SK-N-SH (cell line): ENCODE results near the gene OR56A1. TPM values are rescaled to one million over a fixed set of nuclear protein-coding genes. Genes with fewer than 3 reads are reported as not detected.

Source experiments
- CTCF ChIA-PET: fragments of 300-600, 350-600 bp; formaldehyde crosslinking; extraction: SDS; loops from one replicate; lab custom pipeline; 2021; lab: Yijun Ruan, JAX
- POLR2A ChIA-PET: fragments of 350-600 bp; sonication (Branson Sonifier 250); formaldehyde crosslinking; extraction: SDS; loops from one replicate; lab custom pipeline; 2020; ENCODE audit warnings: antibody characterized with exemption, inconsistent platforms; lab: Yijun Ruan, JAX
- DNase-seq: peaks from one replicate; pipeline ENCODE4 v3.0.0; 2012
- H2AFZ ChIP-seq: fragments of 200-600 bp; sonication (generic); 2 replicates; pipeline ENCODE4 v1.8.1; 2016; ENCODE audit warnings: antibody characterized with exemption, mild to moderate bottlenecking, low read depth
- H3F3A ChIP-seq: fragments of 200-600 bp; sonication (generic); replicated peaks from 2 replicates; pipeline ENCODE3; 2016; ENCODE audit warnings: antibody characterized with exemption, mild to moderate bottlenecking; ENCODE audit not compliant: insufficient read depth
- H3K27ac ChIP-seq, 2 experiments: fragments of 200-500 bp in 1 of 2; fragments of 200-600 bp in 1 of 2; sonication (Bioruptor generic) in 1 of 2; sonication (generic), shearing (Covaris generic) in 1 of 2; 2 replicates each; pipeline versions ENCODE4 v1.5.1 to v1.6.1; 2014 to 2016; ENCODE audit warnings: low read depth in 2 of 2, inconsistent platforms in 1 of 2, low read length in 1 of 2, mild to moderate bottlenecking in 1 of 2, mixed read lengths in 1 of 2
- H3K27me3 ChIP-seq: fragments of 200-600 bp; sonication (generic), shearing (Covaris generic); 2 replicates; pipeline ENCODE4 v1.6.1; 2016; ENCODE audit warnings: mixed run types; ENCODE audit not compliant: insufficient read depth
- H3K36me3 ChIP-seq, 2 experiments: fragments of 200-500 bp in 1 of 2; fragments of 200-600 bp in 1 of 2; sonication (Bioruptor generic) in 1 of 2; sonication (generic) in 1 of 2; replicated peaks in 1 of 2; 2 replicates each; pipeline versions ENCODE3 to v1.5.1; 2014 to 2016; ENCODE audit warnings: low read length in 1 of 2, mild to moderate bottlenecking in 1 of 2; ENCODE audit not compliant: insufficient read depth in 2 of 2, control insufficient read depth in 1 of 2
- H3K4me1 ChIP-seq, 2 experiments: fragments of 200-500 bp in 1 of 2; fragments of 200-600 bp in 1 of 2; sonication (Bioruptor generic) in 1 of 2; sonication (generic), shearing (Covaris generic) in 1 of 2; 2 replicates each; pipeline versions ENCODE4 v1.5.1 to v1.6.1; 2014 to 2016; ENCODE audit warnings: low read depth in 1 of 2, low read length in 1 of 2, mixed run types in 1 of 2; ENCODE audit not compliant: insufficient read depth in 2 of 2, control insufficient read depth in 1 of 2
- H3K4me2 ChIP-seq: fragments of 200-600 bp; sonication (generic), shearing (Covaris generic); 2 replicates; pipeline ENCODE4 v1.6.1; 2017; ENCODE audit warnings: mixed run types
- H3K4me3 ChIP-seq, 2 experiments: fragments of 200-500 bp in 1 of 2; fragments of 200-600 bp in 1 of 2; sonication (Bioruptor generic) in 1 of 2; sonication (generic), shearing (Covaris generic) in 1 of 2; 2 replicates each; pipeline versions ENCODE4 v1.5.1 to v1.8.1; 2014 to 2016; ENCODE audit warnings: low read depth in 2 of 2, inconsistent platforms in 1 of 2, low read length in 1 of 2, mild to moderate bottlenecking in 1 of 2, mixed read lengths in 1 of 2, moderate library complexity in 1 of 2
- H3K79me2 ChIP-seq: fragments of 200-600 bp; sonication (generic); 2 replicates; pipeline ENCODE4 v1.8.1; 2017; ENCODE audit warnings: mild to moderate bottlenecking; ENCODE audit not compliant: insufficient read depth
- H3K9ac ChIP-seq: fragments of 200-600 bp; sonication (generic); 2 replicates; pipeline ENCODE4 v1.6.1; 2017; ENCODE audit warnings: mixed run types
- H3K9me2 ChIP-seq: fragments of 200-600 bp; sonication (generic); 2 replicates; pipeline ENCODE4 v1.6.1; 2017; ENCODE audit warnings: mixed run types
- H3K9me3 ChIP-seq: fragments of 200-600 bp; sonication (generic); 2 replicates; pipeline ENCODE4 v1.6.1; 2017; ENCODE audit warnings: mixed run types, mild to moderate bottlenecking, moderate library complexity
- H4K20me1 ChIP-seq: fragments of 200-600 bp; sonication (generic); 2 replicates; pipeline ENCODE4 v1.6.1; 2017; ENCODE audit warnings: mild to moderate bottlenecking, mixed run types; ENCODE audit not compliant: insufficient read depth
- CHD2 ChIP-seq: fragments of 150-350 bp; IDR thresholded peaks from 2 replicates; pipeline ENCODE4 v1.6.1; 2018; ENCODE audit warnings: low read length; ENCODE audit not compliant: partially characterized antibody
- CTCF ChIP-seq: fragments of 200-600 bp; sonication (generic); IDR thresholded peaks from 2 replicates; pipeline ENCODE4 v1.6.1; 2017; ENCODE audit warnings: antibody characterized with exemption, mild to moderate bottlenecking, moderate library complexity
- ELF1 ChIP-seq: IDR thresholded peaks from 2 replicates; pipeline ENCODE4 v1.4.0; 2012
- FOXJ3 ChIP-seq: sonication (generic); formaldehyde crosslinking; IDR thresholded peaks from 2 replicates; pipeline ENCODE4 v1.5.1; 2020; ENCODE audit warnings: mild to moderate bottlenecking, missing genetic modification reagents
- FOXM1 ChIP-seq: IDR thresholded peaks from 2 replicates; pipeline ENCODE4 v1.4.0; 2012; ENCODE audit warnings: low read depth, mild to moderate bottlenecking
- GABPA ChIP-seq: IDR thresholded peaks from 2 replicates; pipeline ENCODE4 v1.4.0; 2012; ENCODE audit warnings: low read depth, mild to moderate bottlenecking
- IRF3 ChIP-seq: fragments of 150-350 bp; IDR thresholded peaks from 2 replicates; pipeline ENCODE4 v1.6.1; 2016; ENCODE audit warnings: mild to moderate bottlenecking, low read depth, low read length
- MAX ChIP-seq: IDR thresholded peaks from 2 replicates; pipeline ENCODE4 v1.4.0; 2012; ENCODE audit warnings: low read depth
- MEF2A ChIP-seq: IDR thresholded peaks from 2 replicates; pipeline ENCODE4 v1.4.0; 2012; ENCODE audit warnings: low read depth, borderline replicate concordance
- MXI1 ChIP-seq: IDR thresholded peaks from 2 replicates; pipeline ENCODE4 v1.6.1; 2012; ENCODE audit warnings: mild to moderate bottlenecking, low read depth, low read length, improper control_type of control experiment
- POLR2AphosphoS5 ChIP-seq: IDR thresholded peaks from 2 replicates; pipeline ENCODE4 v1.6.1; 2012; ENCODE audit warnings: low read depth, low read length
- REST ChIP-seq: IDR thresholded peaks from 2 replicates; pipeline ENCODE4 v1.6.1; 2012; ENCODE audit warnings: mild to moderate bottlenecking, low read depth, low read length, moderate library complexity
- RFX5 ChIP-seq: IDR thresholded peaks from 2 replicates; pipeline ENCODE4 v1.6.1; 2012; ENCODE audit warnings: mild to moderate bottlenecking, improper control_type of control experiment, low read length
- RXRA ChIP-seq: IDR thresholded peaks from 2 replicates; pipeline ENCODE4 v1.4.0; 2012; ENCODE audit warnings: low read depth, mild to moderate bottlenecking, borderline replicate concordance
- SIN3A ChIP-seq: IDR thresholded peaks from 2 replicates; pipeline ENCODE4 v1.6.1; 2012; ENCODE audit warnings: low read depth, mild to moderate bottlenecking, low read length, moderate library complexity, borderline replicate concordance
- SMC3 ChIP-seq: IDR thresholded peaks from 2 replicates; pipeline ENCODE4 v1.6.1; 2012; ENCODE audit warnings: low read depth, low read length, improper control_type of control experiment
- ZBTB33 ChIP-seq: IDR thresholded peaks from 2 replicates; pipeline ENCODE4 v1.4.0; 2012; ENCODE audit warnings: low read depth, borderline replicate concordance
- WGBS: methylation state at CpG from one replicate; pipeline ENCODE4 v1.1.6; 2017; ENCODE audit warnings: low lambda C conversion rate; 5-methylcytosine and 5-hydroxymethylcytosine counted together
- polyA plus RNA-seq, 3 experiments: library from polyadenylated mRNA; depleted of rRNA; stranded (reverse); fragments of >200 nt; gene quantifications; 2 replicates each; pipeline ENCODE4 v1.2.3, GENCODE V29; 2012

Gene OR56A1
- polyA plus RNA-seq, 1 of the 3 experiments (the other 2 are of a cell fraction): not detected

GRCh38 chr11:5992604-5993251 is 37.8 kb downstream of the OR56A1 start (continued):
- TF ChIP-seq REST: no peak
- no peak for TF ChIP-seq ZBTB33
- no peak for TF ChIP-seq IRF3
- no peak for TF ChIP-seq CHD2
- no peak for TF ChIP-seq RXRA
- no peak for TF ChIP-seq MEF2A
- peak; percentile 64 for TF ChIP-seq CTCF
- no peak for TF ChIP-seq RFX5
- no peak for TF ChIP-seq FOXM1
- no peak for TF ChIP-seq MXI1
- TF ChIP-seq SMC3: peak; percentile 35; the same call in 1 of the 2 replicates

GRCh38 chr11:5992150-5992549 is 38.4 kb downstream of the OR56A1 start:
- Histone ChIP-seq H3K4me1 (no peaks in the 10 kb centered on the region), H3K79me2 (no peaks in the 10 kb centered on the region), H4K20me1 (no peaks in the 10 kb centered on the region), H3K9me2 (no peaks in the 10 kb centered on the region), H3F3A (no peaks in the 10 kb centered on the region), H3K36me3 (no peaks in the 10 kb centered on the region), H3K9ac (no peak overlapping the region), H3K9me3 (no peaks in the 10 kb centered on the region), H3K27ac (no peak overlapping the region), H3K4me2 (no peak overlapping the region), H2AFZ (no peak overlapping the region), H3K27me3 (no peaks in the 10 kb centered on the region), H3K4me3 (no peak overlapping the region)
- ChIA-PET CTCF (interaction anchor here (0.6 to 1.9 kb wide), 10 partner anchors 11 to 371 kb away, joined by 3 to 9 read pairs (median 4); no protein-coding TSS in a partner anchor), POLR2A (no interaction called here)
- WGBS: 1% methylated on average over 3 of the region's 3 CpGs
- DNase-seq: no peak
- TF ChIP-seq FOXJ3 (CRISPR knock-in tag): no peak
- no peak for TF ChIP-seq ZBTB33
- no peak for TF ChIP-seq SMC3
- TF ChIP-seq SIN3A: no peak
- TF ChIP-seq MAX: no peak
- no peak for TF ChIP-seq RFX5
- TF ChIP-seq ELF1: no peak
- TF ChIP-seq POLR2AphosphoS5: no peak
- no peak for TF ChIP-seq GABPA
